ENCODE measurements around the gene SEL1L. TPM values are rescaled to one million over a fixed set of nuclear protein-coding genes. Genes with fewer than 3 reads are reported as not detected.

The SEL1L gene
- total RNA-seq, 1 donor from 2014 or later, result 104 TPM

DNA sequence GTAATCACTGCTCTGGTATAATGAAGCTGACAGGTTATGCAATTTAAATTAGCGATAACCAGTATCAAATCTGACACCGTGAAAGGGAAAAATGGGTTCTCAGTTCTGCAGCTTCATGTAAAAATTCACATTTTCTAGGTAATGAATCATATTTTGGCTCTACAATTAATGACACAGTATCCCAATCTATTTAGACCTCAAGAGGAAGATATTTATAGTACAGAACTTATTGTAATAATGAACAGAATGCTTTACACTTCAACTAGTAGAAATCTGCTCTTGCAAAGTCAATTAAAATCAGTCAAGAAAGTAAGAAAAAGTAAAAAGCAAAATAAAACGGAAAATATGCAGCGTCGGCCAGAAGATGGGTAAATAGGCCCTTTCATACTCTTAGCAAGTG, 24.3 kb downstream of the SEL1L start:
- H3K36me3 ChIP-seq, result peaks cover 55% of the 10 kb centered on the region
- ATAC-seq, result no peak
- DNase-seq, result no peak
- no peaks in the 10 kb centered on the region for H3K9me3 ChIP-seq
- H3K27ac ChIP-seq, result no peak overlapping the region
- no peak overlapping the region for H3K4me3 ChIP-seq
- H3K4me1 ChIP-seq, result peaks cover 36% of the 10 kb centered on the region
- TF ChIP-seq, protein P1, sequence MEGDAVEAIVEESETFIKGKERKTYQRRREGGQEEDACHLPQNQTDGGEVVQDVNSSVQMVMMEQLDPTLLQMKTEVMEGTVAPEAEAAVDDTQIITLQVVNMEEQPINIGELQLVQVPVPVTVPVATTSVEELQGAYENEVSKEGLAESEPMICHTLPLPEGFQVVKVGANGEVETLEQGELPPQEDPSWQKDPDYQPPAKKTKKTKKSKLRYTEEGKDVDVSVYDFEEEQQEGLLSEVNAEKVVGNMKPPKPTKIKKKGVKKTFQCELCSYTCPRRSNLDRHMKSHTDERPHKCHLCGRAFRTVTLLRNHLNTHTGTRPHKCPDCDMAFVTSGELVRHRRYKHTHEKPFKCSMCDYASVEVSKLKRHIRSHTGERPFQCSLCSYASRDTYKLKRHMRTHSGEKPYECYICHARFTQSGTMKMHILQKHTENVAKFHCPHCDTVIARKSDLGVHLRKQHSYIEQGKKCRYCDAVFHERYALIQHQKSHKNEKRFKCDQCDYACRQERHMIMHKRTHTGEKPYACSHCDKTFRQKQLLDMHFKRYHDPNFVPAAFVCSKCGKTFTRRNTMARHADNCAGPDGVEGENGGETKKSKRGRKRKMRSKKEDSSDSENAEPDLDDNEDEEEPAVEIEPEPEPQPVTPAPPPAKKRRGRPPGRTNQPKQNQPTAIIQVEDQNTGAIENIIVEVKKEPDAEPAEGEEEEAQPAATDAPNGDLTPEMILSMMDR (IDR thresholded peaks at IDR 0.05), result no peak
- intact Hi-C loops (cut with DNase I), result no loop called here
- H3K27me3 ChIP-seq (ENCODE audit: low read depth), result no peaks in the 10 kb centered on the region

DNA sequence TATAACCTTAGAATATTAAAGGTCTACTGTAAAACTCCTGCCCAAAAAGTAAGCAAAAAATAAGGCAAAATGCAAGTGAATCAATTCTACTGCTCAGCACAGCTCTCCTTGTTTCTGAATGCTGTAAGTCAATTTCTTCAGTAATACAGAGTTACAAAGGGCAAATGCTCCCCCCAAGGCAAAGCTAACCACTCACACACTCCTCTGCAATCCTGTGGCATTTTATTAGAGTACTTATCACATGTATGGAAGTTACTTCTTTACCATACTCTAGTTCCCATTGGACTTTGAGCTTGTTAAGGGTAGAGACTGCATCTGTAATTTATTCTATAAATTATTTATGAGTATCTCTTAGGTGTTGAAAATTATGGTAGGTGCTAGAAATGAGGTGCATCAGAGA, 27.2 kb downstream of the SEL1L start:
- Histone ChIP-seq H3K4me3 (no peak overlapping the region), H3K27me3 (ENCODE audit: low read depth) (no peaks in the 10 kb centered on the region), H3K36me3 (peaks cover 67% of the 10 kb centered on the region), H3K9me3 (no peaks in the 10 kb centered on the region), H3K4me1 (peaks cover 25% of the 10 kb centered on the region), H3K27ac (no peak overlapping the region)
- ATAC-seq (no peak), DNase-seq (no peak)
- TF ChIP-seq, protein P1 (IDR thresholded peaks at IDR 0.05), result no peak
- intact Hi-C loops (cut with DNase I), result no loop called here

DNA sequence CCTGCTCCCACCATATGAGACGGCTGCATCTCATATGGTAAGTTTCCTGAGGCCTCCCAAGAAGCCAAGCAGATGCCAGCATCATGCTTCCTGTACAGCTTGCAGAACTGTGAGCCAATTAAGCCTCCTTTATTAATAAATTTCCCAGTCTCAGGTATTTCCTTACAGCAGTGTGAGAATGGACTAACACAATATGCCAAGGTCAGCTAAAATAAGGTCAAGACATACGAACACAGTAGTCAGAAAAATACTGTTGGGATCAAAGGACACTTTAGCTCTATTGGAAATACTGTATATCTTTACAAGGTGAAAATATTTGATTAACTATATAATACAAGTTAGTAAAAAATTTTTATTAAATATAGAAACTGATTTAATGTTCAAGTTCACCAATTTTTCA, 28.8 kb downstream of the SEL1L start:
- Histone ChIP-seq H3K9me3 (no peaks in the 10 kb centered on the region), H3K27me3 (ENCODE audit: low read depth) (no peaks in the 10 kb centered on the region), H3K27ac (no peak overlapping the region), H3K4me1 (peaks cover 8% of the 10 kb centered on the region), H3K4me3 (no peak overlapping the region), H3K36me3 (peaks cover 83% of the 10 kb centered on the region)
- TF ChIP-seq, protein P1 (IDR thresholded peaks at IDR 0.05), result no peak
- DNase-seq, result no peak
- ATAC-seq, result no peak
- intact Hi-C loops (cut with DNase I), result no loop called here

DNA sequence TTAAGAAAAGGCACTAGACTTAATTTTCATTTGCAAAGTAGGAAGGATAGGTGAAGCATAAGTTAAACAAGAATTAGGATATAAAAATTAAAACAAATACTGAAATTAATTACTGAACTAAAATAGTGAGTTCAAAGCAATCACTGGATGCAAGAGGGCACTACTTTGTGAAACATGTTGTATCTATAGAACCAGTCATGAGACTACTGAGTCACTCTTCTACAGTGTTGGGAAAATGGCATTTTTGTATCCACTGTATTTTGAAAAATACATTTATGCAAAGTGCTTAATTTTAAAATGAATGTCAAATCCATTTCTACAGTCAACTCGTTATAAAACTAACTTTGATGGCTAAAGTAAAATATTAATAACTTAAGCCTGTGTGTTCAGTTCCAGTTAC, 47.9 kb downstream of the SEL1L start:
- Histone ChIP-seq H3K9me3 (no peaks in the 10 kb centered on the region), H3K27ac (no peak overlapping the region), H3K4me3 (no peak overlapping the region), H3K27me3 (ENCODE audit: low read depth) (no peaks in the 10 kb centered on the region), H3K36me3 (peaks cover 99% of the 10 kb centered on the region), H3K4me1 (no peaks in the 10 kb centered on the region)
- intact Hi-C loops (cut with DNase I), result no loop called here
- TF ChIP-seq, protein P1 (IDR thresholded peaks at IDR 0.05), result no peak
- ATAC-seq (no peak), DNase-seq (no peak)

DNA sequence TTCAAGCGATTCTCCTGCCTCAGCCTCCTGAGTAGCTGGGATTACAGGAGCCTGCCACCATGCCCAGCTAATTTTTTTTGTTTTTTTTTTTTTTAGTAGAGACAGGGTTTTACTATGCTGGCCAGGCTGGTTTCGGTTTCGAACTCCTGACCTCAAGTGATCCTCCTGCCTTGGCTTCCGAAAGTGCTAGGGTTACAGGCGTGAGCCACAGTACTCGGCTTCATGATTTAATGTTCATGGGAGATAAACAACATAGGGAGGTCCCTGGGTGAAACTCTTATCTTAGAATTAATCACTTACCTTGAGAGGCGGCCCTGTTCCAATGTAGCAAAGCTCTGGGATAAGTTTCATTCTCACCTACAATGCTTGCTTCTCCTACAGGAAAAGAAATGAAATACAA, 48.3 kb downstream of the SEL1L start:
- intact Hi-C loops (cut with DNase I), result no loop called here
- Histone ChIP-seq H3K4me1 (no peaks in the 10 kb centered on the region), H3K4me3 (no peak overlapping the region), H3K36me3 (peaks cover 99% of the 10 kb centered on the region), H3K27me3 (ENCODE audit: low read depth) (no peaks in the 10 kb centered on the region), H3K9me3 (no peaks in the 10 kb centered on the region), H3K27ac (no peak overlapping the region)
- DNase-seq (no peak), ATAC-seq (no peak)
- TF ChIP-seq, protein P1 (IDR thresholded peaks at IDR 0.05), result no peak

DNA sequence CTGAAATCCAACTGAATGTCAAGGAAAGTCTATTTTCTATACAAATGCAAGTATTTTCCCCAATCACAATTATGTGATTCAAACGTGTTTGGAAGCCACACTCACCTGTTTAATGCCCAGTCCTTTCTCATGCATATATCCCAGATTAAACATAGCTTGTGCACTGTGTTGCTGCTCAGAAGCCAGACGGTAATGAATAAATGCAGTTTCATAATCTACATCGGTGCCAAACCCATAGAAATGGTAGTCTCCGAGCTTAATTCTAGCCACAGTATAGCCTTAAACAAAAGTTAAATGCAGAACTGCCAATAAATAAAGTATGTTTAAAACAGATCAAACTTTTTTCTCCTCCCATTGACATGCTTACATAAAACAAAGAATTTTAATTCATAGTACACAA, 49.5 kb downstream of the SEL1L start:
- Histone ChIP-seq H3K27me3 (ENCODE audit: low read depth) (no peaks in the 10 kb centered on the region), H3K36me3 (peaks cover 99% of the 10 kb centered on the region), H3K27ac (no peak overlapping the region), H3K4me3 (no peak overlapping the region), H3K4me1 (no peaks in the 10 kb centered on the region), H3K9me3 (no peaks in the 10 kb centered on the region)
- TF ChIP-seq, protein P1 (IDR thresholded peaks at IDR 0.05), result no peak
- intact Hi-C loops (cut with DNase I), result no loop called here
- ATAC-seq (no peak), DNase-seq (no peak)
